Suprapubic skin (tissue), 3 donors: ENCODE data around the gene AP4M1.

ENCODE experiments used
- CTCF ChIP-seq, 2 donors: fragments of 200-600 bp in 1 of 2; fragments of 450-650 bp in 1 of 2; sonication (generic) in 1 of 2; IDR thresholded peaks; one replicate each; pipeline ENCODE4 v1.5.1; 2016 to 2019; ENCODE audit warnings: antibody characterized with exemption in 2 of 2, mild to moderate bottlenecking in 1 of 2, moderate library complexity in 1 of 2
- EP300 ChIP-seq: sonication (generic); formaldehyde crosslinking; IDR thresholded peaks from one replicate; pipeline ENCODE4 v1.6.1; 2017; ENCODE audit warnings: antibody characterized with exemption
- POLR2A ChIP-seq, 2 donors: fragments of 450-650 bp; IDR thresholded peaks; one replicate each; pipeline ENCODE4 v1.6.1; 2017; ENCODE audit warnings: antibody characterized with exemption in 2 of 2, mild to moderate bottlenecking in 2 of 2, moderate library complexity in 2 of 2

GRCh38 chr7:100126931-100127865 lies 25.8 kb downstream of the AP4M1 start, which contains the start of gene MBLAC1:
- TF ChIP-seq POLR2A (IDR thresholded peaks at IDR 0.05): no peak
- TF ChIP-seq CTCF (IDR thresholded peaks at IDR 0.05): no peak
- TF ChIP-seq EP300: no peak
